GM18519 (cell line): Measurements from ENCODE around the gene PKN1.
A peak's percentile ranks its signal among the peaks of the same experiment; 100 is the strongest.

Experiments used
- ATAC-seq: cut with Tn5 transposase; IDR thresholded peaks from one replicate; pipeline ENCODE4 v1.9.1; 2021; ENCODE audit warnings: mild to moderate bottlenecking, moderate library complexity; ENCODE audit not compliant: unreplicated experiment, low FRiP score

PKN1 gene

GRCh38 chr19:14425696-14426138 lies 7.4 kb upstream of the PKN1 start:
- no peak for ATAC-seq

GRCh38 chr19:14427461-14427860 lies 5.6 kb upstream of the PKN1 start:
- no peak for ATAC-seq

- ATAC-seq: no peak
Observed at GRCh38 chr19:14428882-14429416, 4.2 kb upstream of the PKN1 start.

- ATAC-seq: no peak
Observed at GRCh38 chr19:14430712-14431111, 2.4 kb upstream of the PKN1 start.

GRCh38 chr19:14433554-14434501 lies 722 bp downstream of the PKN1 start:
- ATAC-seq: no peak

GRCh38 chr19:14434543-14435319 lies 1.6 kb downstream of the PKN1 start:
- no peak for ATAC-seq

- no peak for ATAC-seq
Observed at GRCh38 chr19:14435320-14436050, 2.4 kb downstream of the PKN1 start.

GRCh38 chr19:14437578-14438140 lies 4.6 kb downstream of the PKN1 start:
- no peak for ATAC-seq

- ATAC-seq: no peak
Observed at GRCh38 chr19:14439014-14439413, 5.9 kb downstream of the PKN1 start.

GRCh38 chr19:14440049-14440448 lies 6.9 kb downstream of the PKN1 start:
- ATAC-seq: peak; percentile 59

GRCh38 chr19:14441041-14441938 lies 8.2 kb downstream of the PKN1 start:
- ATAC-seq: no peak

GRCh38 chr19:14442891-14443631 lies 10.0 kb downstream of the PKN1 start:
- no peak for ATAC-seq

- ATAC-seq: no peak
Observed at GRCh38 chr19:14443632-14444216, 10.6 kb downstream of the PKN1 start.

- ATAC-seq: no peak
Observed at GRCh38 chr19:14446336-14447036, 13.4 kb downstream of the PKN1 start.

GRCh38 chr19:14449321-14449720 lies 16.2 kb downstream of the PKN1 start:
- no peak for ATAC-seq

- no peak for ATAC-seq
Observed at GRCh38 chr19:14450168-14450874, 17.2 kb downstream of the PKN1 start.

- no peak for ATAC-seq
Observed at GRCh38 chr19:14450876-14451275, 17.8 kb downstream of the PKN1 start.
